C4-2B (cell line): ENCODE measurements around the gene SUZ12.

ENCODE experiments used
- ZFX ChIP-seq: fragments of 450-650 bp; IDR thresholded peaks from 2 replicates; pipeline ENCODE4 v1.6.1; 2017
- TF ChIP-seq, protein P1 (sequence below): fragments of 450-650 bp; conservative IDR thresholded peaks from 2 replicates; pipeline ENCODE4 v1.5.1; 2017; ENCODE audit warnings: mild to moderate bottlenecking

DNA sequence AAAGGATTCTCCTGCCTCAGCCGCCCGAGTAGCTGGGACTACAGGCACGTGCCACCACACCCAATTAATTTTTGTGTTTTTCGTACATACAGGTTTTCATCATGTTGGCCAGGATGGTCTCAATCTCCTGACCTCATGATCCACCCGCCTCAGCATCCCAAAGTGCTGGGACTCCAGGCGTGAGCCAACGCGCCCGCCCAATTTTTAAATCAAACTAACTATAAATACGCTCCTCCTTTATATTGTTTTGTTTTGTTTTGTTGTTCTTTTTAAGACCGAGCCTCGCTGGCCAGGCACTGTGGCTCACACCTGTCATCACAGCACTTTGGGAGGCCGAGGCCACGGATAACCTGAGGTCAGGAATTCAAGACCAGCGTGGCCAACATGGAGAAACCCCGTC is 33.4 kb upstream of the SUZ12 start:
- TF ChIP-seq, protein P1, sequence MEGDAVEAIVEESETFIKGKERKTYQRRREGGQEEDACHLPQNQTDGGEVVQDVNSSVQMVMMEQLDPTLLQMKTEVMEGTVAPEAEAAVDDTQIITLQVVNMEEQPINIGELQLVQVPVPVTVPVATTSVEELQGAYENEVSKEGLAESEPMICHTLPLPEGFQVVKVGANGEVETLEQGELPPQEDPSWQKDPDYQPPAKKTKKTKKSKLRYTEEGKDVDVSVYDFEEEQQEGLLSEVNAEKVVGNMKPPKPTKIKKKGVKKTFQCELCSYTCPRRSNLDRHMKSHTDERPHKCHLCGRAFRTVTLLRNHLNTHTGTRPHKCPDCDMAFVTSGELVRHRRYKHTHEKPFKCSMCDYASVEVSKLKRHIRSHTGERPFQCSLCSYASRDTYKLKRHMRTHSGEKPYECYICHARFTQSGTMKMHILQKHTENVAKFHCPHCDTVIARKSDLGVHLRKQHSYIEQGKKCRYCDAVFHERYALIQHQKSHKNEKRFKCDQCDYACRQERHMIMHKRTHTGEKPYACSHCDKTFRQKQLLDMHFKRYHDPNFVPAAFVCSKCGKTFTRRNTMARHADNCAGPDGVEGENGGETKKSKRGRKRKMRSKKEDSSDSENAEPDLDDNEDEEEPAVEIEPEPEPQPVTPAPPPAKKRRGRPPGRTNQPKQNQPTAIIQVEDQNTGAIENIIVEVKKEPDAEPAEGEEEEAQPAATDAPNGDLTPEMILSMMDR, result no peak
- TF ChIP-seq ZFX, result no peak
